Measurements from ENCODE around the gene DEPDC5.
"Not testable (repeated sequence)": the region's sequence is repeated elsewhere in the genome, so short reads cannot be mapped to it uniquely, and the experiment has no call there.

DEPDC5 gene

DNA sequence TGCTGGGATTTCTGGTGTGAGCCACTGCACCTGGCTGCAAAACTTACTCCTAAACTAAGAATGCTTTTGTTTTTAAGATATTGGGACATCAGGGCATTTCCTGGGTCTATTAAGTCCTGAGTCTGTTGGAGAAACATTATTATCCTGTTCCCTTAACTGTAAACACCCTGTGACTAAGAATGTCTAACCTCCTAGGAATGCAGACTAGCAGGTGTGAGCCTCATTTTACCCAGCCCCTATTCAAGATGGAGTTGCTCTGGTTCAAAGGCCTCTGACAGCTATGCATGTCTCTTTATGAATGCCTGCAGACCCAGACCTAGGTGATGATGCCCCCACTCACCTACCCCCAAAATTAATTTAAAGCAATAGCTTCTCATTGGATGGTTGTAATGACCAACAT lies 46.2 kb downstream of the DEPDC5 start:
- no peak overlapping the region for H3K4me3 ChIP-seq (ENCODE audit: low read length)
- TF ChIP-seq, protein P1, sequence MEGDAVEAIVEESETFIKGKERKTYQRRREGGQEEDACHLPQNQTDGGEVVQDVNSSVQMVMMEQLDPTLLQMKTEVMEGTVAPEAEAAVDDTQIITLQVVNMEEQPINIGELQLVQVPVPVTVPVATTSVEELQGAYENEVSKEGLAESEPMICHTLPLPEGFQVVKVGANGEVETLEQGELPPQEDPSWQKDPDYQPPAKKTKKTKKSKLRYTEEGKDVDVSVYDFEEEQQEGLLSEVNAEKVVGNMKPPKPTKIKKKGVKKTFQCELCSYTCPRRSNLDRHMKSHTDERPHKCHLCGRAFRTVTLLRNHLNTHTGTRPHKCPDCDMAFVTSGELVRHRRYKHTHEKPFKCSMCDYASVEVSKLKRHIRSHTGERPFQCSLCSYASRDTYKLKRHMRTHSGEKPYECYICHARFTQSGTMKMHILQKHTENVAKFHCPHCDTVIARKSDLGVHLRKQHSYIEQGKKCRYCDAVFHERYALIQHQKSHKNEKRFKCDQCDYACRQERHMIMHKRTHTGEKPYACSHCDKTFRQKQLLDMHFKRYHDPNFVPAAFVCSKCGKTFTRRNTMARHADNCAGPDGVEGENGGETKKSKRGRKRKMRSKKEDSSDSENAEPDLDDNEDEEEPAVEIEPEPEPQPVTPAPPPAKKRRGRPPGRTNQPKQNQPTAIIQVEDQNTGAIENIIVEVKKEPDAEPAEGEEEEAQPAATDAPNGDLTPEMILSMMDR (conservative IDR thresholded peaks at IDR 0.05; ENCODE audit: low read depth, low read length), result no peak
- DNase-seq (ENCODE audit: low read depth), result peak; percentile 7

DNA sequence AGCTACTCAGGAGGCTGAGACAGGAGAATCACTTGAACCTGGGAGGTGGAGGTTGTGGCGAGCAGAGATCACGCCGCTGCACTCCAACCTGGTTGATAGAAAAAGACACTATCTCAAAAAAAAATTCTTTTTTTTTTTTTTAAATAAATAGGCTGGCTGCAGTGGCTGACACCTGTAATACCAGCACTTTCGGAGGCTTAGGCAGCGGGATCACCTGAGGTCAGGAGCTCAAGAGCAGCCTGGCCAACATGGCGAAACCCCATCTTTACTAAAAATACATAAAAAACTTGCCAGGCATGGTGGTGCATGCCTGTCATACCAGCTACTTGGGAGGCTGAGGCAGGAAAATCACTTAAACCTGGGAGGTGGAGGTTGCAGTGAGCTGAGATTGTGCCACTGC lies 47.0 kb downstream of the DEPDC5 start:
- H3K4me3 ChIP-seq (ENCODE audit: low read length); DNase-seq (ENCODE audit: low read depth): not testable (repeated sequence)

DNA sequence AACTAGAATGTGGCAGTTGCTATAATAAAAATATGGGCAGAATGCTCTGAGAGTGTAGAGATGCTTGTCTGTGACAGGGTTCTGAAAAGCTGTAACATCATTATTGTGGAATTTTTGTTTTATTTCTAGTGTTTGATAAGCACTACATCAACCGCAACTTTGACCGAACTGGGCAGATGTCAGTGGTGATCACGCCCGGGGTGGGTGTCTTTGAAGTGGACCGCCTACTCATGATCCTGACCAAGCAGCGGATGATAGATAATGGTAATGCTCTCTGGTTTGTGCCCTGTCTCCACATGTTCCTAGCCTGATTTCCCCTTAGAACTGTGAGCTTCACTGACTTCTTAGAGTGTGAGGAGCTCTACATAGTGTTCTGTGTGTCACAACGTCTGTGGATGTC lies 48.8 kb downstream of the DEPDC5 start:
- DNase-seq (ENCODE audit: low read depth), result no peak
- H3K4me3 ChIP-seq (ENCODE audit: low read length), result no peak overlapping the region
- TF ChIP-seq, protein P1 (conservative IDR thresholded peaks at IDR 0.05; ENCODE audit: low read depth, low read length), result no peak

DNA sequence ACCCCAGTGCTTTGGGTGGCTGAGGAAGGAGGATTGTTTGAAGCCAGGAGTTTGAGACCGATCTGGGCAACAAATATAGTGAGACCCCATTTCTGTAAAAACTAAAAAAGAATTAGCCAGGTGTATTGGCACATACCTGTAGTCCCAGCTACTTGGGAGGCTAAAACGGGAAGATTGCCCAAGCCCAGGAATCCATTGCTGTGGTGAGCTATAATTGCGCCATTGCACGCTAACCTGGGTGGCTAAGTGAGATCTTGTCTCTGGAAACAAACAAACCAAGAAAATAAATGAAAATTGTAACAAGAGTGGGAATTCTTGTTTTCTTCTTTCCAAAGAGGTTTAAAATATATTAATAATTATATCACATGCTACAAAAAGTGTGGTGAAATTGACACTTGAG lies 52.9 kb downstream of the DEPDC5 start:
- TF ChIP-seq, protein P1 (conservative IDR thresholded peaks at IDR 0.05; ENCODE audit: low read depth, low read length), result no peak
- H3K4me3 ChIP-seq (ENCODE audit: low read length), result no peak overlapping the region
- no peak for DNase-seq (ENCODE audit: low read depth)

DNA sequence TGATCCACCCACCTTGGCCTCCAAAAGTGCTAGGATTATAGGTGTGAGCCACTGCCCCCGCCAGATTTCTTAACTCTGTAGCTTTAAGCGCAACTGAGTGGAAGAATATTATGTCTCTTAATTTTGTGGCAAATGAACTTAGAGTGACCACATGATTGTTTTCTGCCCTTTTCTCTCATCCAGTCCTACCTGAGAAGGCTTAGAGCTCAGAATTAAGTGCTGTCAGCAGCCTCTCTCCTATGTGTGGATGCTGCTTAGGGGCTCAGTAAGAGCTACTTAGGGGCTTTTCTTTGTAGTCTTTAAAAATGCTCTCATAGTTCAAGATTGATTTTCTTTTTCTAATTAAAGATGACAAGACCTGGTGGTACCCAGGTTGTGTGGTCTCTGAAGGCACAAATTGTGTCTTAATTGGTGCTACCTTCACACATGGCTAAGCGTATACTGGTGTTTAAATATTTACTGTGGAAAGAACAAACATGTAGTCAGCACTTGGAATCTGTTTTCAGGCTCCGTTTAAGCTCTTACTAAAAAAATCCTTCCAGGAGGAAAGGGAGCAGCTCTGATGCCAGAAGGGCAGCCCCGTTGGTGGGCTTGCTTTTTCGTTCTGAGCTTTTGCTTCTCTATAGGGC lies 59.3 kb downstream of the DEPDC5 start:
- TF ChIP-seq, protein P1 (conservative IDR thresholded peaks at IDR 0.05; ENCODE audit: low read depth, low read length), result no peak

DNA sequence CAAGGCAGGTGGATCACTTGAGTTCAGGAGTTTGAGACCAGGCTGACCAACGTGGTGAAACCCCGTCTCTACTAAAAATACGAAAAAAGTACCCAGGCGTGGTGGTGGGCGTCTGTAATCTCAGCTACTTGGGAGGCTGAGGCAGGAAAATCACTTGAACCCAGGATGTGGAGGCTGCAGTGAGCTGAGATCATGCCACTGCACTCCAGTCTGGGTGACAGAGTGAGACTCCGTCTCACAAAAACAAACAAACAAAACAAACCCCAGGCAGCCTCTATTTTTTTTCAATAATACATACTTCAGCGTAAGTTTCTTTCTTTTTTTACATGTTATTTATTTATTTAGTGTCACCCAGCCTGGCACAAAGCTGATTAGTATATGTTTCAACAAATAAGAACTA lies 60.1 kb downstream of the DEPDC5 start:
- H3K4me3 ChIP-seq (ENCODE audit: low read length); DNase-seq (ENCODE audit: low read depth): not testable (repeated sequence)

More for the DNA sequence above, 59.3 kb downstream of the DEPDC5 start:
- H3K4me3 ChIP-seq (ENCODE audit: low read length), result no peak overlapping the region
- DNase-seq (ENCODE audit: low read depth), result no peak

DNA sequence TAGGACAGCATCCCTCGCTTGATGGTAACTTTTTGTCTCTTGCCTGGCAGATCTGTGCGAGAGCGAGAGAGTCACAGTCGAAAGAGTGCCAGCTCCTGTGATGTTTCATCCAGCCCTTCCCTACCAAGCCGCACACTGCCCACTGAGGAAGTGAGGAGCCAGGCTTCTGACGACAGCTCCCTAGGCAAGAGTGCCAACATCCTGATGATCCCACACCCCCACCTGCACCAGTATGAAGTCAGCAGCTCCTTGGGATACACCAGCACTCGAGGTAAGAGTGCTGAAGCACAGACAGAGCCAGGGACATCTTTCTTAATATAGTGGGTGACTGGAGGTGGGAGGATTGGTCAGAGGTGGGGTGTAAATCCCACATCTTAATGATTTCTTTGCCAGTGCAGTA lies 61.1 kb downstream of the DEPDC5 start:
- TF ChIP-seq, protein P1 (conservative IDR thresholded peaks at IDR 0.05; ENCODE audit: low read depth, low read length), result no peak
- DNase-seq (ENCODE audit: low read depth), result no peak
- no peak overlapping the region for H3K4me3 ChIP-seq (ENCODE audit: low read length)

DNA sequence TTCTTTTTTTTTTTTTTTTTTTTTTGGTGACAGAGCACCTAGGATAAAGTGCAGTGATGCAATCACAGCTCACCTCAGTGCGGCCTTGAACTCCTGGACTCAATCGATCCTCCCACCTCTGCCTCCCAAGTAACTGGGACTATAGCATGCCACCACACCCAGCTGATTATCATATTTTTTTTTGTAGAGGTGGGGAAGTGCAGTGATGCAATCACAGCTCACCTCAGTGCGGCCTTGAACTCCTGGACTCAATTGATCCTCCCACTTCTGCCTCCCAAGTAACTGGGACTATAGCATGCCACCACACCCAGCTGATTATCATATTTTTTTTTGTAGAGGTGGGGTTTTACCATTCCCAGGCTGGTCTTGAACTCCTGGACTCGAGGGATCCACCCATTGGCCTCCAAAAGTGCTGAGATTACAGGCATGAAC lies 61.6 kb downstream of the DEPDC5 start:
- not testable (repeated sequence) for DNase-seq (ENCODE audit: low read depth); H3K4me3 ChIP-seq (ENCODE audit: low read length)

DNA sequence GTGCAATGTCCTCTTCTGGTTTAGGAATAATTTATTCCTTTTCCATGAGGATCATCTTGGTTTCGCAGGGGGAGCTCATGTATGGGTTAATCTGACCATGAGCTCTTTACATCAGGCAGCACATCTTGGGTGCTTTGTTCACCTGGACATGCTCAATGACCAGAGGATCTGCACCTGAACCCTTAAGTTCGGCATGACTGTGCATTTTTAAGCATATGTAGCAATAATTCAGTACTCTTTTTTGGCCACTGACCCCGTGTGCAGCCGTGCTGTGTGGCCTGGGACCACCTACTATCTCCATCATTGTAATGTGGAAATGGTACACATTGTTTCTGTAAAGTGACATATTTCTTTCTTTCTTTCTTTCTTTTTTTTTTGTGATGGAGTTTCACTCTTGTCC lies 62.9 kb downstream of the DEPDC5 start:
- no peak for DNase-seq (ENCODE audit: low read depth)
- H3K4me3 ChIP-seq (ENCODE audit: low read length), result no peak overlapping the region
- TF ChIP-seq, protein P1 (conservative IDR thresholded peaks at IDR 0.05; ENCODE audit: low read depth, low read length), result no peak

Data from retinal pigment epithelial cell (primary cell).